Osteocyte (in vitro differentiated cells): ENCODE measurements around the gene ENOX1. TPM values are rescaled to one million over a fixed set of nuclear protein-coding genes. Genes with fewer than 3 reads are reported as not detected.
A peak's percentile ranks its signal among the peaks of the same experiment; 100 is the strongest.

Experiments
- DNase-seq: peaks from one replicate; pipeline ENCODE4 v3.0.0; 2021; ENCODE audit warnings: mixed read lengths; ENCODE audit not compliant: unreplicated experiment; ENCODE audit errors: extremely low spot score
- H3K27ac Mint-ChIP-seq: one replicate; pipeline ENCODE4 v1.8.0; 2021; ENCODE audit warnings: mild to moderate bottlenecking, mixed read lengths; ENCODE audit not compliant: unreplicated experiment
- H3K27me3 Mint-ChIP-seq: one replicate; pipeline ENCODE4 v1.8.0; 2021; ENCODE audit warnings: mixed read lengths; ENCODE audit not compliant: unreplicated experiment
- H3K36me3 Mint-ChIP-seq: one replicate; pipeline ENCODE4 v1.8.0; 2021; ENCODE audit warnings: mixed read lengths; ENCODE audit not compliant: unreplicated experiment
- H3K4me1 Mint-ChIP-seq: one replicate; pipeline ENCODE4 v1.8.0; 2021; ENCODE audit warnings: mixed read lengths; ENCODE audit not compliant: unreplicated experiment
- H3K4me3 Mint-ChIP-seq: one replicate; pipeline ENCODE4 v1.8.0; 2021; ENCODE audit warnings: mild to moderate bottlenecking, moderate library complexity, mixed read lengths; ENCODE audit not compliant: unreplicated experiment
- H3K9me3 Mint-ChIP-seq: one replicate; pipeline ENCODE4 v1.8.0; 2021; ENCODE audit warnings: mixed read lengths; ENCODE audit not compliant: unreplicated experiment
- CTCF ChIP-seq: fragments of 200-600 bp; sonication (generic); IDR thresholded peaks from 2 replicates; pipeline ENCODE4 v1.5.0; 2021; ENCODE audit warnings: antibody characterized with exemption, mild to moderate bottlenecking, moderate library complexity
- total RNA-seq: library from RNA; stranded (reverse); gene quantifications from 2 replicates; pipeline ENCODE4 v1.2.1, GENCODE V29; 2021

ENOX1 gene
- total RNA-seq, 1 donor from 2014 or later = 5.9 TPM

- H3K4me3 Mint-ChIP-seq = peak overlapping the region; percentile 12
- DNase-seq = no peak
- peak overlapping the region; percentile 78 for H3K27ac Mint-ChIP-seq
- peaks cover 33% of the 10 kb centered on the region for H3K4me1 Mint-ChIP-seq
- TF ChIP-seq CTCF = no peak
- H3K36me3 Mint-ChIP-seq = no peaks in the 10 kb centered on the region
- no peaks in the 10 kb centered on the region for H3K27me3 Mint-ChIP-seq
- H3K9me3 Mint-ChIP-seq = no peaks in the 10 kb centered on the region
Measured at GRCh38 chr13:43269037-43269481, 517.7 kb downstream of the ENOX1 start.

GRCh38 chr13:43268632-43269031 is 518.1 kb downstream of the ENOX1 start:
- H3K4me1 Mint-ChIP-seq = peaks cover 33% of the 10 kb centered on the region
- H3K36me3 Mint-ChIP-seq = no peaks in the 10 kb centered on the region
- DNase-seq = no peak
- H3K27me3 Mint-ChIP-seq = no peaks in the 10 kb centered on the region
- TF ChIP-seq CTCF = no peak
- H3K27ac Mint-ChIP-seq = peak overlapping the region; percentile 78
- H3K4me3 Mint-ChIP-seq = peak overlapping the region; percentile 11
- H3K9me3 Mint-ChIP-seq = no peaks in the 10 kb centered on the region

- H3K27ac Mint-ChIP-seq = no peak overlapping the region
- no peak for TF ChIP-seq CTCF
- peaks cover 28% of the 10 kb centered on the region for H3K4me1 Mint-ChIP-seq
- no peak overlapping the region for H3K4me3 Mint-ChIP-seq
- H3K36me3 Mint-ChIP-seq = no peaks in the 10 kb centered on the region
- H3K27me3 Mint-ChIP-seq = no peaks in the 10 kb centered on the region
- no peak for DNase-seq
- H3K9me3 Mint-ChIP-seq = no peaks in the 10 kb centered on the region
Measured at GRCh38 chr13:43267916-43268315, 518.9 kb downstream of the ENOX1 start.

GRCh38 chr13:43266936-43267615 is 519.7 kb downstream of the ENOX1 start:
- Mint-ChIP-seq H3K9me3 (no peaks in the 10 kb centered on the region), H3K36me3 (no peaks in the 10 kb centered on the region), H3K4me1 (peaks cover 27% of the 10 kb centered on the region), H3K4me3 (no peak overlapping the region), H3K27ac (no peak overlapping the region), H3K27me3 (no peaks in the 10 kb centered on the region)
- DNase-seq = no peak
- TF ChIP-seq CTCF = no peak

GRCh38 chr13:43265028-43265427 is 521.7 kb downstream of the ENOX1 start:
- H3K4me3 Mint-ChIP-seq = no peak overlapping the region
- H3K27me3 Mint-ChIP-seq = no peaks in the 10 kb centered on the region

More at GRCh38 chr13:43265028-43265427, 521.7 kb downstream of the ENOX1 start:
- H3K36me3 Mint-ChIP-seq = no peaks in the 10 kb centered on the region
- H3K4me1 Mint-ChIP-seq = peaks cover 26% of the 10 kb centered on the region
- DNase-seq = no peak
- no peak overlapping the region for H3K27ac Mint-ChIP-seq
- no peaks in the 10 kb centered on the region for H3K9me3 Mint-ChIP-seq
- TF ChIP-seq CTCF = no peak
